Measurements from ENCODE around the gene NUP188.

The NUP188 gene

GRCh38 chr9:129014608-129015007 lies 67.1 kb downstream of the NUP188 start:
- Histone ChIP-seq H3K27me3 (ENCODE audit: control insufficient read depth in 1 of 2, insufficient read depth in 2 of 2, low read length in 2 of 2) (no peaks in the 10 kb centered on the region), H3K4me3 (ENCODE audit: low read length in 2 of 2) (no peak overlapping the region), H3K36me3 (ENCODE audit: control insufficient read depth in 2 of 2, insufficient read depth in 2 of 2, low read length in 2 of 2) (peaks cover 35 to 36% of the 10 kb centered on the region in 2 donors), H3K27ac (ENCODE audit: low read length) (no peak overlapping the region), H3K4me1 (ENCODE audit: control insufficient read depth, insufficient read depth, low read length) (no peaks in the 10 kb centered on the region), H3K9ac (ENCODE audit: low read length in 2 of 2) (no peak overlapping the region), H3K9me3 (ENCODE audit: control insufficient read depth in 2 of 2, low read length in 2 of 2) (no peaks in the 10 kb centered on the region)

- H3K4me1 ChIP-seq (ENCODE audit: control insufficient read depth, insufficient read depth, low read length) = peaks cover 16% of the 10 kb centered on the region
- H3K27me3 ChIP-seq (ENCODE audit: control insufficient read depth in 1 of 2, insufficient read depth in 2 of 2, low read length in 2 of 2) = no peaks in the 10 kb centered on the region
- no peak overlapping the region for H3K9ac ChIP-seq (ENCODE audit: low read length in 2 of 2)
- no peaks in the 10 kb centered on the region for H3K9me3 ChIP-seq (ENCODE audit: control insufficient read depth in 2 of 2, low read length in 2 of 2)
- H3K4me3 ChIP-seq (ENCODE audit: low read length in 2 of 2) = no peak overlapping the region
- no peaks in the 10 kb centered on the region for H3K36me3 ChIP-seq (ENCODE audit: control insufficient read depth in 2 of 2, insufficient read depth in 2 of 2, low read length in 2 of 2)
- no peak overlapping the region for H3K27ac ChIP-seq (ENCODE audit: low read length)
Observed at GRCh38 chr9:129021091-129021490, 73.6 kb downstream of the NUP188 start.

GRCh38 chr9:129022037-129022436 lies 74.5 kb downstream of the NUP188 start:
- Histone ChIP-seq H3K4me3 (ENCODE audit: low read length in 2 of 2) (no peak overlapping the region), H3K9ac (ENCODE audit: low read length in 2 of 2) (no peak overlapping the region), H3K36me3 (ENCODE audit: control insufficient read depth in 2 of 2, insufficient read depth in 2 of 2, low read length in 2 of 2) (no peaks in the 10 kb centered on the region), H3K27me3 (ENCODE audit: control insufficient read depth in 1 of 2, insufficient read depth in 2 of 2, low read length in 2 of 2) (no peaks in the 10 kb centered on the region), H3K27ac (ENCODE audit: low read length) (peak overlapping the region; percentile 74), H3K9me3 (ENCODE audit: control insufficient read depth in 2 of 2, low read length in 2 of 2) (no peaks in the 10 kb centered on the region), H3K4me1 (ENCODE audit: control insufficient read depth, insufficient read depth, low read length) (peaks cover 25% of the 10 kb centered on the region)

GRCh38 chr9:129023036-129023907 lies 75.8 kb downstream of the NUP188 start:
- no peaks in the 10 kb centered on the region for H3K27me3 ChIP-seq (ENCODE audit: control insufficient read depth in 1 of 2, insufficient read depth in 2 of 2, low read length in 2 of 2)
- H3K27ac ChIP-seq (ENCODE audit: low read length) = peak overlapping the region; percentile 74
- peak overlapping the region in 1 of 2 donors; percentile 13 for H3K9ac ChIP-seq (ENCODE audit: low read length in 2 of 2)
- peaks cover 32% of the 10 kb centered on the region for H3K4me1 ChIP-seq (ENCODE audit: control insufficient read depth, insufficient read depth, low read length)
- H3K9me3 ChIP-seq (ENCODE audit: control insufficient read depth in 2 of 2, low read length in 2 of 2) = no peaks in the 10 kb centered on the region
- H3K4me3 ChIP-seq (ENCODE audit: low read length in 2 of 2) = no peak overlapping the region
- H3K36me3 ChIP-seq (ENCODE audit: control insufficient read depth in 2 of 2, insufficient read depth in 2 of 2, low read length in 2 of 2) = no peaks in the 10 kb centered on the region

- Histone ChIP-seq H3K4me1 (ENCODE audit: control insufficient read depth, insufficient read depth, low read length) (peaks cover 32% of the 10 kb centered on the region), H3K4me3 (ENCODE audit: low read length in 2 of 2) (no peak overlapping the region), H3K27ac (ENCODE audit: low read length) (peak overlapping the region; percentile 74), H3K9ac (ENCODE audit: low read length in 2 of 2) (peak overlapping the region in 1 of 2 donors; percentile 13), H3K9me3 (ENCODE audit: control insufficient read depth in 2 of 2, low read length in 2 of 2) (no peaks in the 10 kb centered on the region), H3K27me3 (ENCODE audit: control insufficient read depth in 1 of 2, insufficient read depth in 2 of 2, low read length in 2 of 2) (no peaks in the 10 kb centered on the region), H3K36me3 (ENCODE audit: control insufficient read depth in 2 of 2, insufficient read depth in 2 of 2, low read length in 2 of 2) (no peaks in the 10 kb centered on the region)
Observed at GRCh38 chr9:129023908-129024233, 76.4 kb downstream of the NUP188 start.

GRCh38 chr9:129026442-129027223 lies 79.1 kb downstream of the NUP188 start:
- no peaks in the 10 kb centered on the region for H3K36me3 ChIP-seq (ENCODE audit: control insufficient read depth in 2 of 2, insufficient read depth in 2 of 2, low read length in 2 of 2)
- H3K27ac ChIP-seq (ENCODE audit: low read length) = peak overlapping the region; percentile 55
- H3K4me1 ChIP-seq (ENCODE audit: control insufficient read depth, insufficient read depth, low read length) = peaks cover 32% of the 10 kb centered on the region
- no peaks in the 10 kb centered on the region for H3K9me3 ChIP-seq (ENCODE audit: control insufficient read depth in 2 of 2, low read length in 2 of 2)
- peak overlapping the region; percentile 77 to 82 for H3K9ac ChIP-seq (ENCODE audit: low read length in 2 of 2)
- no peaks in the 10 kb centered on the region for H3K27me3 ChIP-seq (ENCODE audit: control insufficient read depth in 1 of 2, insufficient read depth in 2 of 2, low read length in 2 of 2)
- H3K4me3 ChIP-seq (ENCODE audit: low read length in 2 of 2) = peak overlapping the region; percentile 76 to 85

- H3K4me3 ChIP-seq (ENCODE audit: low read length in 2 of 2) = peak overlapping the region; percentile 76 to 85
- no peaks in the 10 kb centered on the region for H3K9me3 ChIP-seq (ENCODE audit: control insufficient read depth in 2 of 2, low read length in 2 of 2)
- peaks cover 29% of the 10 kb centered on the region for H3K4me1 ChIP-seq (ENCODE audit: control insufficient read depth, insufficient read depth, low read length)
- no peaks in the 10 kb centered on the region for H3K27me3 ChIP-seq (ENCODE audit: control insufficient read depth in 1 of 2, insufficient read depth in 2 of 2, low read length in 2 of 2)
- H3K27ac ChIP-seq (ENCODE audit: low read length) = peak overlapping the region; percentile 55
- H3K36me3 ChIP-seq (ENCODE audit: control insufficient read depth in 2 of 2, insufficient read depth in 2 of 2, low read length in 2 of 2) = no peaks in the 10 kb centered on the region
- peak overlapping the region; percentile 77 to 82 for H3K9ac ChIP-seq (ENCODE audit: low read length in 2 of 2)
Observed at GRCh38 chr9:129027224-129027684, 79.8 kb downstream of the NUP188 start.

- Histone ChIP-seq H3K9ac (ENCODE audit: low read length in 2 of 2) (peak overlapping the region; percentile 77 to 82), H3K4me1 (ENCODE audit: control insufficient read depth, insufficient read depth, low read length) (peaks cover 29% of the 10 kb centered on the region), H3K27ac (ENCODE audit: low read length) (peak overlapping the region; percentile 55), H3K4me3 (ENCODE audit: low read length in 2 of 2) (peak overlapping the region; percentile 76 to 85), H3K27me3 (ENCODE audit: control insufficient read depth in 1 of 2, insufficient read depth in 2 of 2, low read length in 2 of 2) (no peaks in the 10 kb centered on the region), H3K36me3 (ENCODE audit: control insufficient read depth in 2 of 2, insufficient read depth in 2 of 2, low read length in 2 of 2) (no peaks in the 10 kb centered on the region), H3K9me3 (ENCODE audit: control insufficient read depth in 2 of 2, low read length in 2 of 2) (no peaks in the 10 kb centered on the region)
Observed at GRCh38 chr9:129027685-129028191, 80.2 kb downstream of the NUP188 start.

- H3K4me1 ChIP-seq (ENCODE audit: control insufficient read depth, insufficient read depth, low read length) = peaks cover 23% of the 10 kb centered on the region
Observed at GRCh38 chr9:129028192-129028966, 80.9 kb downstream of the NUP188 start, which contains the start of gene SH3GLB2. Gene SH3GLB2, minus strand, starts transcription at chr9:129028331. Its CDS starts 177 bp downstream, at chr9:129028154.

GRCh38 chr9:129030191-129030590 lies 82.7 kb downstream of the NUP188 start:
- Histone ChIP-seq H3K27me3 (ENCODE audit: control insufficient read depth in 1 of 2, insufficient read depth in 2 of 2, low read length in 2 of 2) (no peaks in the 10 kb centered on the region), H3K9me3 (ENCODE audit: control insufficient read depth in 2 of 2, low read length in 2 of 2) (no peaks in the 10 kb centered on the region), H3K27ac (ENCODE audit: low read length) (no peak overlapping the region), H3K4me1 (ENCODE audit: control insufficient read depth, insufficient read depth, low read length) (peaks cover 20% of the 10 kb centered on the region), H3K36me3 (ENCODE audit: control insufficient read depth in 2 of 2, insufficient read depth in 2 of 2, low read length in 2 of 2) (no peaks in the 10 kb centered on the region), H3K4me3 (ENCODE audit: low read length in 2 of 2) (no peak overlapping the region), H3K9ac (ENCODE audit: low read length in 2 of 2) (no peak overlapping the region)

More at GRCh38 chr9:129028192-129028966, 80.9 kb downstream of the NUP188 start, which contains the start of gene SH3GLB2:
- Histone ChIP-seq H3K27me3 (ENCODE audit: control insufficient read depth in 1 of 2, insufficient read depth in 2 of 2, low read length in 2 of 2) (no peaks in the 10 kb centered on the region), H3K27ac (ENCODE audit: low read length) (peak within 1 kb of the TSS; percentile 55), H3K9me3 (ENCODE audit: control insufficient read depth in 2 of 2, low read length in 2 of 2) (no peaks in the 10 kb centered on the region), H3K36me3 (ENCODE audit: control insufficient read depth in 2 of 2, insufficient read depth in 2 of 2, low read length in 2 of 2) (no peaks in the 10 kb centered on the region), H3K9ac (ENCODE audit: low read length in 2 of 2) (peak within 1 kb of the TSS; percentile 77 to 82), H3K4me3 (ENCODE audit: low read length in 2 of 2) (peak within 1 kb of the TSS; percentile 76 to 85)

Measured in stomach smooth muscle (tissue), 2 donors.